Endothelial cell (in vitro differentiated cells): ENCODE measurements around the gene GALNT18. TPM values are rescaled to one million over a fixed set of nuclear protein-coding genes. Genes with fewer than 3 reads are reported as not detected.

Experiments
- DNase-seq: peaks from one replicate; pipeline ENCODE4 v3.0.0; 2021; ENCODE audit warnings: low spot score
- H3K27ac Mint-ChIP-seq: one replicate; pipeline ENCODE4 v1.8.0; 2021; ENCODE audit warnings: mixed read lengths, inconsistent platforms; ENCODE audit not compliant: unreplicated experiment
- H3K27me3 Mint-ChIP-seq: one replicate; pipeline ENCODE4 v1.8.0; 2021; ENCODE audit warnings: mild to moderate bottlenecking, moderate library complexity, mixed read lengths, inconsistent platforms; ENCODE audit not compliant: unreplicated experiment
- H3K36me3 Mint-ChIP-seq: one replicate; pipeline ENCODE4 v1.8.0; 2021; ENCODE audit warnings: mild to moderate bottlenecking, low read depth, mixed read lengths, inconsistent platforms; ENCODE audit not compliant: unreplicated experiment
- H3K4me1 Mint-ChIP-seq: one replicate; pipeline ENCODE4 v1.8.0; 2021; ENCODE audit warnings: mild to moderate bottlenecking, mixed read lengths, inconsistent platforms; ENCODE audit not compliant: unreplicated experiment
- H3K4me3 Mint-ChIP-seq: one replicate; pipeline ENCODE4 v1.8.0; 2021; ENCODE audit warnings: mild to moderate bottlenecking, mixed read lengths, inconsistent platforms; ENCODE audit not compliant: unreplicated experiment
- H3K9me3 Mint-ChIP-seq: one replicate; pipeline ENCODE4 v1.8.0; 2021; ENCODE audit warnings: mixed read lengths, inconsistent platforms; ENCODE audit not compliant: unreplicated experiment
- total RNA-seq: library from RNA; stranded (reverse); fragmentation: NEBNext Ultra II Directional; extraction: Animal tissue kit (Norgen Biotek cat#: 25700); gene quantifications from one replicate; pipeline ENCODE4 v1.2.1, GENCODE V29; 2021; ENCODE audit not compliant: unreplicated experiment
- TF ChIP-seq, protein P1 (sequence below): fragments of 200-600 bp; sonication (generic); IDR thresholded peaks from one replicate; pipeline ENCODE4 v1.5.0; 2021; ENCODE audit warnings: antibody characterized with exemption; ENCODE audit not compliant: unreplicated experiment

The GALNT18 gene
- total RNA-seq, 1 donor from 2014 or later = 87.6 TPM

DNA sequence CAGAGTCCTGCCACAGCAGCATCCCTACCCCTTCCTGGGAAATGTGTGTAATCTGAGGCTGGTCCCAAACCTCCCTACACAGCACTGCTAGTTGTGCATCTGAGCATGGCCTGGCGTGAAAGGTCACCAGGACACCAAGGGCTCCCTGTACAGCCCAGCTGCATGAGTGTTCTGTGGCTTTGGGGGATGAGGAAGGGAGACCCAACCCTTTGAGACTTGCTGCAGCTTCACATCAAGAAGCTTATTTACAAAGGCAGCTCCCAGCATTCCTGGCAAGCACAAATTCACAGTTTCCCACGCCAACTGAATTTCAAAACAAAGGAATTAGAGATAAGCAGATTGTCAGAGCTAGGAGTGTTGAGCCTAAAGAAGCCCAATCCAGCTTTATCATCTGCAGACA is 301.0 kb downstream of the GALNT18 start:
- H3K4me3 Mint-ChIP-seq = no peak overlapping the region

DNA sequence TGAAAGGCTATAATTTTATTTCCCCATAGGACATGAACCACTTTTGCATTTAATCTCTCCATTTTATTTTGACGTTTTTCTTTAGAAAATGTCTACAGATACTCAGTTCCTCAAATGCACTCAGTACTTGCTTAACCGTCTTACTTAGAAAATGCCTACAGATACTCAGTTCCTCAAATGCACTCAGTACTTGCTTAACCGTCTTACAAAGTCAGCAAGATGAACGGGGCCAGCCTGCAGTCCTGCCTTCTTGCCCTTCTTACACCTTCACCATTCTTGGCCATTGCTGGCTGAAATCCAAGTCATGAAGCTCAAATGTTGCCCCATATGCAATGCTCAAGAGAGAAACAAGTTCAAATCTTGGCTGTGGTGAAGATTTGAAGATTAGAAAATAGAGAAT is 302.8 kb downstream of the GALNT18 start:
- no peak overlapping the region for H3K27ac Mint-ChIP-seq
- H3K36me3 Mint-ChIP-seq = peaks cover 43% of the 10 kb centered on the region
- TF ChIP-seq, protein P1, sequence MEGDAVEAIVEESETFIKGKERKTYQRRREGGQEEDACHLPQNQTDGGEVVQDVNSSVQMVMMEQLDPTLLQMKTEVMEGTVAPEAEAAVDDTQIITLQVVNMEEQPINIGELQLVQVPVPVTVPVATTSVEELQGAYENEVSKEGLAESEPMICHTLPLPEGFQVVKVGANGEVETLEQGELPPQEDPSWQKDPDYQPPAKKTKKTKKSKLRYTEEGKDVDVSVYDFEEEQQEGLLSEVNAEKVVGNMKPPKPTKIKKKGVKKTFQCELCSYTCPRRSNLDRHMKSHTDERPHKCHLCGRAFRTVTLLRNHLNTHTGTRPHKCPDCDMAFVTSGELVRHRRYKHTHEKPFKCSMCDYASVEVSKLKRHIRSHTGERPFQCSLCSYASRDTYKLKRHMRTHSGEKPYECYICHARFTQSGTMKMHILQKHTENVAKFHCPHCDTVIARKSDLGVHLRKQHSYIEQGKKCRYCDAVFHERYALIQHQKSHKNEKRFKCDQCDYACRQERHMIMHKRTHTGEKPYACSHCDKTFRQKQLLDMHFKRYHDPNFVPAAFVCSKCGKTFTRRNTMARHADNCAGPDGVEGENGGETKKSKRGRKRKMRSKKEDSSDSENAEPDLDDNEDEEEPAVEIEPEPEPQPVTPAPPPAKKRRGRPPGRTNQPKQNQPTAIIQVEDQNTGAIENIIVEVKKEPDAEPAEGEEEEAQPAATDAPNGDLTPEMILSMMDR = no peak
- no peak overlapping the region for H3K4me3 Mint-ChIP-seq
- peaks cover 30% of the 10 kb centered on the region for H3K4me1 Mint-ChIP-seq
- no peak for DNase-seq
- peaks cover 5% of the 10 kb centered on the region for H3K27me3 Mint-ChIP-seq
- no peaks in the 10 kb centered on the region for H3K9me3 Mint-ChIP-seq

More for the DNA sequence above, 301.0 kb downstream of the GALNT18 start:
- Mint-ChIP-seq H3K27ac (peak overlapping the region; percentile 80), H3K36me3 (peaks cover 54% of the 10 kb centered on the region), H3K9me3 (no peaks in the 10 kb centered on the region), H3K27me3 (peaks cover 5% of the 10 kb centered on the region), H3K4me1 (peaks cover 30% of the 10 kb centered on the region)
- no peak for DNase-seq
- TF ChIP-seq, protein P1 = no peak

DNA sequence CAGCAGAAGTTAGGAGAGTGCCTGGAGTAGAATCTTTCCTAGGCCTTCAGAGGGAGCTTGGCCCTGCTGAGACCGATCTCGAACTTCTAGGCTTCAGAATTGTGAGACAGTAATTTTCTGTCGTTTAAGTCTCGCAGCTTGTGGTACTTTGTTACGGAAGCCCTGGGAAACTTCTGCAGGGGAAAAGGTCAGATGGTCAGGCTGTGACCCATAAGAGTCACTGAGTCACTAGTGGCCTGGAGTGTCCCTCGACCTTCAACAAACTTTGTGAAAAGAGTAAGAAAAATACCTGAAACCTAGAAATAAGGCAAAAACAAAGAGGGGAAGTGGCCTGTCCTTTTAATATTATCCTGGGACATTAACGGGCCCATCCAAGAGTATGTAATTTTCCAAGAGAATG is 303.3 kb downstream of the GALNT18 start:
- DNase-seq = no peak
- Mint-ChIP-seq H3K9me3 (no peaks in the 10 kb centered on the region), H3K36me3 (peaks cover 38% of the 10 kb centered on the region), H3K4me3 (no peak overlapping the region), H3K27me3 (peaks cover 5% of the 10 kb centered on the region), H3K4me1 (peaks cover 30% of the 10 kb centered on the region), H3K27ac (no peak overlapping the region)
- TF ChIP-seq, protein P1 = no peak

GRCh38 chr11:11316651-11317230 is 305.1 kb downstream of the GALNT18 start:
- H3K36me3 Mint-ChIP-seq = peaks cover 32% of the 10 kb centered on the region
- H3K27ac Mint-ChIP-seq = peak overlapping the region; percentile 79
- no peaks in the 10 kb centered on the region for H3K9me3 Mint-ChIP-seq
- no peak for DNase-seq
- H3K27me3 Mint-ChIP-seq = peaks cover 5% of the 10 kb centered on the region
- H3K4me1 Mint-ChIP-seq = peaks cover 37% of the 10 kb centered on the region
- TF ChIP-seq, protein P1 = no peak
- no peak overlapping the region for H3K4me3 Mint-ChIP-seq

GRCh38 chr11:11313902-11314692 is 307.7 kb downstream of the GALNT18 start:
- TF ChIP-seq, protein P1 = no peak
- peaks cover 49% of the 10 kb centered on the region for H3K36me3 Mint-ChIP-seq
- DNase-seq = no peak
- peaks cover 5% of the 10 kb centered on the region for H3K27me3 Mint-ChIP-seq
- no peak overlapping the region for H3K4me3 Mint-ChIP-seq
- peaks cover 50% of the 10 kb centered on the region for H3K4me1 Mint-ChIP-seq
- H3K27ac Mint-ChIP-seq = no peak overlapping the region
- H3K9me3 Mint-ChIP-seq = no peaks in the 10 kb centered on the region
